Activated CD4-positive, alpha-beta memory T cell treated with anti-CD3 and anti-CD28 coated beads for 36 hours (primary cell): ENCODE data around the gene SIRT7. TPM values are rescaled to one million over a fixed set of nuclear protein-coding genes. Genes with fewer than 3 reads are reported as not detected.
"Not testable (repeated sequence)": the region's sequence is repeated elsewhere in the genome, so short reads cannot be mapped to it uniquely, and the experiment has no call there.

Source experiments
- CTCF ChIA-PET: fragments of 350-600 bp; sonication (Branson Sonifier 250); formaldehyde crosslinking; loops from one replicate; lab custom pipeline; 2021; ENCODE audit warnings: antibody characterized with exemption, inconsistent platforms; lab: Charles Lee
- POLR2A ChIA-PET: fragments of 350-600 bp; sonication (Branson Sonifier 250); formaldehyde crosslinking; loops from one replicate; lab custom pipeline; 2021; ENCODE audit warnings: antibody characterized with exemption; lab: Charles Lee
- DNase-seq: peaks from one replicate; pipeline ENCODE4 v3.0.0-alpha.2; 2020
- H3K27ac Mint-ChIP-seq: one replicate; pipeline ENCODE4 v1.8.0; 2021; ENCODE audit warnings: mixed read lengths
- H3K27me3 Mint-ChIP-seq: one replicate; pipeline ENCODE4 v1.8.0; 2021; ENCODE audit warnings: mixed read lengths
- H3K36me3 Mint-ChIP-seq: one replicate; pipeline ENCODE4 v1.8.0; 2021; ENCODE audit warnings: mixed read lengths
- H3K4me1 Mint-ChIP-seq: one replicate; pipeline ENCODE4 v1.8.0; 2021; ENCODE audit warnings: low read depth, mixed read lengths
- H3K4me3 Mint-ChIP-seq: one replicate; pipeline ENCODE4 v1.8.0; 2021; ENCODE audit warnings: mild to moderate bottlenecking, mixed read lengths
- H3K9me3 Mint-ChIP-seq: one replicate; pipeline ENCODE4 v1.8.0; 2021; ENCODE audit warnings: mixed read lengths
- intact Hi-C: fragments of 100-400 bp; cut with micrococcal nuclease; formaldehyde crosslinking; loops from one replicate; pipeline ENCODE4 v1.15.1; 2023
- total RNA-seq, 2 experiments: library from RNA; stranded (reverse); gene quantifications; one replicate each; pipeline ENCODE4 v1.2.3, GENCODE V29; 2021

SIRT7 gene
- total RNA-seq, 2 experiments from 2014 or later, result 32.0 to 33.1 TPM

DNA sequence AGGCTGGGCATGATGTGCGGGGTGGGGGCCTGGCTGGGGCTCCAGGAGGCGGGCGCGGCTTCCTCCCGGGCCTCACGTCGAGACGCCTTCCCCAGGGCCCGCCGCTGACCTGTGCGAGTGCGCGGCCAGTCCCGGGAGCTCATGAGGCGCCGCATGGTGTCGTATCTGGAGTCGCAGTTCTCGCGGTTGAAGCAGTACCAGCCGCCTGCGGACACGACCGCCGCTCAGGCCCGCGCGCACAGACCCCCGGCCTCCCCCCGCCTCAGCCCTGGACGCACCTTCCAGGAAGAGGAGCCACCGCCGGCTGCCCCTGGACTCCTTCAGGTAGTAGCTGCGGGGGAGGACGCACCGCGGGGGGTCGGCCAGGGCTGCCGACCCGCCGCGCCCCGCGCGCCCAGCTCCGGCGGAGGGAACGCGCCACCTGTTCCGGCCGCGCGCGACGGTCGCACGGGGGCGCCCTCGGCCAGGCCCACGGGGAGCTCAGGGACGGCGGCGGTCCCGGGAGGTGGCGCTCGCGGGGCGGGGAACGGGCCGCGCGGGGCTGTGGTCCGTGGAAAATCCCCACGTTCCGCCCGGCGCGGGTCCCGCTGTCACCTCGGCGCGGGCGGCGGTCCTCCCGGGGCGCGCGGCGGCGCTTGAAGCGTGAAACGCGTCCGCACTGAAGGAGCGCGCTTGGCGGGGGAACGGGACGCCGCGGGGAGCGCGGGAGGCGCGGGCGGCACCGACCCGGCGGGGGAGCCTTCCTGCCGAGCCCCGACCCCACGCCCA is 41.6 kb upstream of the SIRT7 start:
- POLR2A ChIA-PET, result interaction anchor here (0.7 to 2.2 kb wide), 7 partner anchors 17 to 78 kb away, joined by 3 to 7 read pairs (median 6); partner anchors contain the start of genes ASPSCR1, CENPX, DCXR and LRRC45
- Mint-ChIP-seq H3K36me3 (no peaks in the 10 kb centered on the region), H3K27me3 (peaks cover 19% of the 10 kb centered on the region), H3K4me1 (peaks cover 2% of the 10 kb centered on the region), H3K4me3 (no peak overlapping the region), H3K9me3 (no peaks in the 10 kb centered on the region), H3K27ac (no peak overlapping the region)
- DNase-seq, result peak; percentile 81
- CTCF ChIA-PET, result interaction anchor here (0.7 to 5.7 kb wide), 56 partner anchors 9 to 256 kb away, joined by 3 to 174 read pairs (median 4); partner anchors contain the start of genes ASPSCR1, CENPX, DCXR and DUS1L
- intact Hi-C loops, result loop anchor here (1.0 to 5.0 kb wide), 2 partner anchors 47 to 64 kb away; partner anchors contain the start of genes LRRC45 and PCYT2

GRCh38 chr17:81958633-81959342 is 40.8 kb upstream of the SIRT7 start:
- peak overlapping the region; percentile 23 for H3K4me3 Mint-ChIP-seq
- H3K27ac Mint-ChIP-seq, result no peak overlapping the region
- CTCF ChIA-PET, result interaction anchor here (0.7 to 5.7 kb wide), 54 partner anchors 9 to 256 kb away, joined by 3 to 174 read pairs (median 4); partner anchors contain the start of genes ASPSCR1, CENPX, DCXR and DUS1L
- H3K4me1 Mint-ChIP-seq, result peaks cover 2% of the 10 kb centered on the region
- H3K9me3 Mint-ChIP-seq, result no peaks in the 10 kb centered on the region
- no peak for DNase-seq
- no peaks in the 10 kb centered on the region for H3K36me3 Mint-ChIP-seq
- intact Hi-C loops, result loop anchor here (1.0 kb wide), 1 partner anchor 65 kb away; the partner anchor contains the start of gene LRRC45
- H3K27me3 Mint-ChIP-seq, result peaks cover 19% of the 10 kb centered on the region
- POLR2A ChIA-PET, result interaction anchor here (0.9 to 2.2 kb wide), 5 partner anchors 18 to 79 kb away, joined by 5 to 7 read pairs (median 6); partner anchors contain the start of genes ASPSCR1, CENPX, DCXR and LRRC45

DNA sequence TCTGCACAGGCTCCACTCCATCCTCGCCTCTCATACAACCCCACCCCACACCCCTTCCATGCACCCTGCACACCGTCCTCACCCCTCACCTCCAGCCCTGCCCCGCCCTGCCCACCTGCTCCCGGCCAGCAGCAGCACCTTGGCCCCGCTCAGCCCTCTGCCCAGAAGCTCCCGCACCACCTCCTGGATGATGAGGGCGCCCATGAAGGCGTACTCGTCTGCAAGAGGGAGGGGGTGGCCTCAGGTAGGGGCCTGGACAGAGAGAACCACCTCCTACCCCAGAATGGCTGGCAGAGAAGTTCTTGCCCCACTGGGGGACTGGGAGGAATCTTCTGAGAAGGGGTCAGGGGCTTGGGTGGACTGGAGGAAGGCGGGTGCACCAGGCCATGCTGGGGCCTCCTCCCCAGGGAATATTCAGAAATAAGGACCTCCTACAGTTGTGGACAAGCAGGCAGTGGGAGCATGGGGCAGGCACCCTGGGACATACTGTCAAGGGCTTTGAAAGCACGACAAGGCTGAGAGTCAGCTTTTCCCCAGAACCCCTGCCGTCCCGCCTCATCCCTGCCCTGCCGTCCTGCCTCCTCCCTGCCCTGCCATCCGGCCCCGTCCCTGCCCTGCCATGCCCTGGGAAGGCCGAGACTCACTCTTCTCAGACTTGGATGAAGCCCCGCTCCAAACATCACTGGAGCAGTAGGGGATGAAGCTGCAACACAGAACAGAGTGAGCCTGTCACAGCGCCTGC is 39.9 kb upstream of the SIRT7 start:
- Mint-ChIP-seq H3K4me3 (no peak overlapping the region), H3K27me3 (peaks cover 19% of the 10 kb centered on the region), H3K9me3 (no peaks in the 10 kb centered on the region), H3K4me1 (peaks cover 2% of the 10 kb centered on the region), H3K36me3 (no peaks in the 10 kb centered on the region), H3K27ac (no peak overlapping the region)
- POLR2A ChIA-PET, result no interaction called here
- no peak for DNase-seq
- CTCF ChIA-PET, result no interaction called here
- intact Hi-C loops, result no loop called here

GRCh38 chr17:81956607-81957589 is 38.9 kb upstream of the SIRT7 start:
- no peak for DNase-seq
- H3K27ac Mint-ChIP-seq, result no peak overlapping the region
- H3K9me3 Mint-ChIP-seq, result no peaks in the 10 kb centered on the region
- H3K36me3 Mint-ChIP-seq, result no peaks in the 10 kb centered on the region
- peaks cover 14% of the 10 kb centered on the region for H3K27me3 Mint-ChIP-seq
- no peak overlapping the region for H3K4me3 Mint-ChIP-seq
- intact Hi-C loops, result no loop called here
- CTCF ChIA-PET, result no interaction called here
- POLR2A ChIA-PET, result interaction anchor here (0.6 kb wide), 1 partner anchor 8 kb away, joined by 3 read pairs; no protein-coding TSS in a partner anchor
- H3K4me1 Mint-ChIP-seq, result peaks cover 2% of the 10 kb centered on the region

DNA sequence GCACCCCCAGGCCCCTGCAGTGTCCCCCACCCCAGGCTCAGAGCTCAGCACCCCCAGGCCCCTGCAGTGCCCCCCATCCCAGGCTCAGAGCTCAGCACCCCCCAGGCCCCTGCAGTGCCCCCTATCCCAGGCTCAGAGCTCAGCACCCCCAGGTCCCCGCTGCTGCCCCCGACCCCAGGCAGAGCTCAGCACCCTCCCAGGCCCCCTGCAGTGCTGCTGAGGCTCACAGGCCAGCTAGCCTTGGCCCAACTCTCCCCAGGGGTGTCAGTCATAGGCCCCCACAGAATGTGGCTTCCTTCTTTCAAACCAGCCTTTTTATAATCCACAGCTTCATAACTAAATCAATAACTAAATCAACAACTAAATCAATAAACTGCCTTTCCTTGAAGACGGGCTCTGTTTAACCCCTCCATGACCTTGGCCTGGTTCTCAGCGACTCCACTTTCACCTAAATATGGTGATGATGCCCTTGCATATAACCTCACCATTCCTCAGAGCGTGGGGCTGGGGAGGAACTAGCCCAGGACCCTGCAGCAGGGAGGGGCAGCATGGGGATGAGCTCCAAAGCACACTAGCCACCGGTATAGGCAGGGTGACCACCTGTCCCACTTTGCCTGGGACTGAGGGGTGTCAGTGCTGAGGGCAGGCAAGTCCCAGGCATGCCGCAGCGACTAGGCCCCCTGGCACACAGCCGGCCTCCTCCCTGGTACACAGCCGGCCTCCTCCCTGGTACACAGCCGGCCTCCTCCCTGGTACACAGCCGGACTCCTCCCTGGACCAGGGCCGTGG is 38.0 kb upstream of the SIRT7 start:
- peaks cover 2% of the 10 kb centered on the region for H3K4me1 Mint-ChIP-seq
- no peaks in the 10 kb centered on the region for H3K36me3 Mint-ChIP-seq
- H3K27me3 Mint-ChIP-seq, result peaks cover 14% of the 10 kb centered on the region
- POLR2A ChIA-PET, result interaction anchor here (0.6 kb wide), 1 partner anchor 9 kb away, joined by 3 read pairs; no protein-coding TSS in a partner anchor
- no peak overlapping the region for H3K4me3 Mint-ChIP-seq
- H3K9me3 Mint-ChIP-seq, result no peaks in the 10 kb centered on the region
- intact Hi-C loops, result no loop called here
- no peak overlapping the region for H3K27ac Mint-ChIP-seq
- no peak for DNase-seq
- CTCF ChIA-PET, result interaction anchor here (0.9 kb wide), 1 partner anchor 64 kb away, joined by 3 read pairs; no protein-coding TSS in a partner anchor

DNA sequence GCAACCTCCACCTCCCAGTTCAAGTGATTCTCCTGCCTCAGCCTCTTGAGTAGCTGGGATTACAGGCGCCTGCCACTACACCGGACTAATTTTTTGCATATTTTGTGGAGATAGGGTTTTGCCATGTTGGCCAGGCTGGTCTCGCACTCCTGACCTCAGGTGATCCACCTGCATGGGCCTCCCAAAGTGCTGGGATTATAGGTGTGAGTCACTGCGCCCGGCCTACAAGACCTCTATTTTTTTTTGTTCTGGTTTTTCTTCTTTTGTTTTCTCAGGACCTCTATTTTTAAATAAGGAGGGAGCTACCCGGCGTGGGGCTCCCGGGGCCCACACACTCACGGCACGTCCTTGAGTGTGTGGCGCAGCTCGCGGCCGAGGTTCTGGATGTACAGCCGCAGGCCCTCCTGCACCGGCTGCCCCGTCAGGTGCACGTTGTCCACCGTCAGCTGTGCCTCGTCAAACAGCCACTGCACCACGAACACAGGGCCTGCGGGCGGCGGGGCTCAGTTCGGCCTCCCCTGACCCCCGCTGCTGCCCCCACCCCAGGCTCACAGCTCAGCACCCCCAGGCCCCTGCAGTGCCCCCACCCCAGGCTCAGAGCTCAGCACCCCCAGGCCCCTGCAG is 37.2 kb upstream of the SIRT7 start:
- Mint-ChIP-seq H3K9me3 (no peaks in the 10 kb centered on the region), H3K4me3 (no peak overlapping the region), H3K27ac (no peak overlapping the region), H3K4me1 (peaks cover 2% of the 10 kb centered on the region), H3K36me3 (no peaks in the 10 kb centered on the region), H3K27me3 (peaks cover 12% of the 10 kb centered on the region)
- DNase-seq, result no peak
- intact Hi-C loops, result no loop called here
- CTCF ChIA-PET, result interaction anchor here (0.9 to 1.3 kb wide), 3 partner anchors 11 to 66 kb away, joined by 3 to 4 read pairs (median 4); no protein-coding TSS in a partner anchor
- POLR2A ChIA-PET, result no interaction called here

DNA sequence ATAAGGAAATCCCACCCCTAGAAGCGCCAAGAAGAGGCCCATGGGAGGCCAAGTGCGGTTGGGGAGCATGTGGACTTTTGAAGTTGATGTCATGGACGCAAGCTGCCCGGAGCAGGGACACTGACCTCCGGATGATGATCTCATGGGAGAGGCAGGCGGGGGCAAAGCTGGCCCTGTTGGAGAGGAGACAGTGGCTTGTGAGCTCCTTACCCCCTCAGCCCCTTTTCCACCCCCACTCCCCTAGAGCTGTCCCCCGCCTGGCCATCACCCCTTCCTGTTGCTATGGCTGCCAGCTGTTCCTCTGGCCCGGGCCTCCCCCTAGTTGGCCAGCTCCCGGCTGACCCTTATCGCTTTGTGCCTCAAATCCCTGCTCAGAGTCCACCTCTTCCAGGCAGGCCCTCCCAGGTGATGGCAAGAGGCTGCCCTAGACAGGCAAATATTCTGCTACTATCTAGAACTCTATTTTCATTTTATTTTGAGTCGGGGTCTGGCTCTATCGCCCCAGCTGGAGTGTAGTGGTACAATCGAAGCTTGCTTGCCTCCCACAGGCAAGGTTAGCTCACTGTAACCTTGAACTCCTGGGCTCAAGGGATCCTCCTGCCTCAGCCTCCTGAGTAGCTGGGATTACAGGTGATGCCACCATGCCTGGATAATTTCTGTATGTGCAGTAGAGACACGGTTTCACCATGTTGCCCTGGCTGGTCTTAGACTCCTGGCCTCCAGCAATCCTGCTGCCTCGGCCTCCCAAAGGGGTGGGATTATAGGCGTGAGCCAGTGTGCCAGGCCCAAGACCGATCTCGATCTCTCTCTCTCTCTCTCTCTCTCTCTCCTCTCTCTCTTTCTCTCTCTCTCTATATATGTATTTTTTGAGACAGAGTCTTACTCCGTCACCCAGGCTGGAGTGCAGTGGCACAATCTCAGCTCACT is 36.4 kb upstream of the SIRT7 start:
- Mint-ChIP-seq H3K9me3 (no peaks in the 10 kb centered on the region), H3K4me1 (peaks cover 2% of the 10 kb centered on the region), H3K27me3 (peaks cover 12% of the 10 kb centered on the region), H3K36me3 (no peaks in the 10 kb centered on the region), H3K27ac (no peak overlapping the region), H3K4me3 (no peak overlapping the region)
- intact Hi-C loops, result no loop called here
- ChIA-PET POLR2A (no interaction called here), CTCF (interaction anchor here (1.1 to 1.3 kb wide), 3 partner anchors 12 to 67 kb away, joined by 4 to 7 read pairs (median 4); no protein-coding TSS in a partner anchor)
- no peak for DNase-seq

DNA sequence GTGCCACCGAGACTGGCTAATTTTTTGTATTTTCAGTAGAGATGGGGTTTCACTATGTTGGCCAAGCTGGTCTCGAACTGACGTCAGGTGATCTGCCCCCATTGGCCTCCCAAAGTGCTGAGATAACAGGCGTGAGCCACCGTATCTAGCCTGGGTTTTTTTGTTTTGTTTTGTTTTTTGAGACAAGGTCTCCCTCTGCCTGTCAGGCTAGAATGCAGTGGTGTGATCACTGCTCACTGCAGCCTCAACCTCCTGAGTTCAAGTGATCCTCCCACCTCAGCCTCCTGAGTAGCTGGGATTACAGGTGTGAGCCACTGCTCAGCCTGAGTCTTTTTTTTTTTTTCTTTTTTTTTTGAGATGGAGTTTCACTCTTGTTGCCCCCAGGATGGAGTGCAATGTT is 35.5 kb upstream of the SIRT7 start:
- H3K9me3 Mint-ChIP-seq, H3K4me1 Mint-ChIP-seq, intact Hi-C loops, H3K4me3 Mint-ChIP-seq, H3K27ac Mint-ChIP-seq, H3K27me3 Mint-ChIP-seq, DNase-seq, H3K36me3 Mint-ChIP-seq: not testable (repeated sequence)
- ChIA-PET POLR2A (interaction anchor here (0.6 kb wide), 1 partner anchor 420 kb away, joined by 3 read pairs; no protein-coding TSS in a partner anchor), CTCF (interaction anchor here (1.0 to 1.2 kb wide), 2 partner anchors 67 to 68 kb away, joined by 3 to 7 read pairs; no protein-coding TSS in a partner anchor)

GRCh38 chr17:81952792-81953228 is 34.8 kb upstream of the SIRT7 start:
- no peaks in the 10 kb centered on the region for H3K4me1 Mint-ChIP-seq
- H3K27ac Mint-ChIP-seq, result no peak overlapping the region
- H3K9me3 Mint-ChIP-seq, result no peaks in the 10 kb centered on the region
- no peak overlapping the region for H3K4me3 Mint-ChIP-seq
- no peaks in the 10 kb centered on the region for H3K36me3 Mint-ChIP-seq
- POLR2A ChIA-PET, result no interaction called here
- intact Hi-C loops, result no loop called here
- no peak for DNase-seq
- H3K27me3 Mint-ChIP-seq, result no peaks in the 10 kb centered on the region
- CTCF ChIA-PET, result interaction anchor here (1.0 kb wide), 1 partner anchor 69 kb away, joined by 3 read pairs; no protein-coding TSS in a partner anchor
